Stimulated activated naive CD4-positive, alpha-beta T cell treated with Interleukin-2 at 50 U/mL for 16 hours (primary cell): Measurements from ENCODE around the gene L2HGDH.

Experiments
- DNase-seq: peaks from one replicate; lab custom pipeline; 2025; lab: John Stamatoyannopoulos, UW

The L2HGDH gene

GRCh38 chr14:50288146-50288545, 23.9 kb downstream of the L2HGDH start:
- DNase-seq = no peak

GRCh38 chr14:50285861-50286260, 26.2 kb downstream of the L2HGDH start:
- DNase-seq = no peak

- no peak for DNase-seq
These were observed 39.5 kb downstream of the L2HGDH start for GRCh38 chr14:50272498-50272897.

GRCh38 chr14:50270932-50271331, 41.1 kb downstream of the L2HGDH start:
- DNase-seq = no peak

GRCh38 chr14:50265029-50265428, 47.0 kb downstream of the L2HGDH start:
- DNase-seq = no peak

- DNase-seq = no peak
These were observed 48.7 kb downstream of the L2HGDH start for GRCh38 chr14:50263321-50263720.

- no peak for DNase-seq
These were observed 49.2 kb downstream of the L2HGDH start for GRCh38 chr14:50262865-50263264.

GRCh38 chr14:50260511-50260910, 51.5 kb downstream of the L2HGDH start:
- no peak for DNase-seq

- no peak for DNase-seq
These were observed 52.0 kb downstream of the L2HGDH start for GRCh38 chr14:50260072-50260471.

GRCh38 chr14:50257732-50258131, 54.3 kb downstream of the L2HGDH start:
- no peak for DNase-seq

GRCh38 chr14:50254248-50254647, 57.8 kb downstream of the L2HGDH start:
- DNase-seq = no peak

GRCh38 chr14:50249136-50249775, 62.8 kb downstream of the L2HGDH start:
- DNase-seq = no peak

GRCh38 chr14:50247245-50247644, 64.8 kb downstream of the L2HGDH start:
- no peak for DNase-seq

GRCh38 chr14:50242566-50243310, 69.3 kb downstream of the L2HGDH start:
- no peak for DNase-seq

- DNase-seq = no peak
These were observed 69.9 kb downstream of the L2HGDH start for GRCh38 chr14:50242096-50242495.

- DNase-seq = no peak
These were observed 74.6 kb downstream of the L2HGDH start for GRCh38 chr14:50237427-50237826.

GRCh38 chr14:50233951-50234250, 78.1 kb downstream of the L2HGDH start:
- no peak for DNase-seq

- peak; percentile 33 for DNase-seq
These were observed 78.7 kb downstream of the L2HGDH start for GRCh38 chr14:50233166-50233950.

- DNase-seq = no peak
These were observed 79.8 kb downstream of the L2HGDH start for GRCh38 chr14:50232276-50232642.

GRCh38 chr14:50231475-50232275, 80.4 kb downstream of the L2HGDH start, which contains the start of gene SOS2:
Gene SOS2, minus strand, starts transcription at chr14:50231578. Its CDS starts 295 bp downstream, at chr14:50231283.
- DNase-seq = peak; percentile 79

GRCh38 chr14:50230701-50231474, 81.1 kb downstream of the L2HGDH start:
- peak; percentile 25 for DNase-seq

- no peak for DNase-seq
These were observed 81.7 kb downstream of the L2HGDH start for GRCh38 chr14:50230401-50230700.
